Measurements from ENCODE around the gene SLC2A6.

GRCh38 chr9:133499132-133499891 is 20.4 kb upstream of the SLC2A6 start:
- TF ChIP-seq CTCF (IDR thresholded peaks at IDR 0.05), result no peak
- no peak for TF ChIP-seq POLR2A (IDR thresholded peaks at IDR 0.05)
